Measurements from ENCODE around the gene ALOX15.
"Not testable (repeated sequence)": the region's sequence is repeated elsewhere in the genome, so short reads cannot be mapped to it uniquely, and the experiment has no call there.

Gene ALOX15

GRCh38 chr17:4625181-4625617 lies 16.3 kb downstream of the ALOX15 start:
- H3K4me3 ChIP-seq (ENCODE audit: low read depth, low read length) = no peak overlapping the region
- no peaks in the 10 kb centered on the region for H3K27me3 ChIP-seq
- DNase-seq = no peak
- H3K36me3 ChIP-seq = no peaks in the 10 kb centered on the region
- no peaks in the 10 kb centered on the region for H3K4me1 ChIP-seq
- H3K9me3 ChIP-seq = no peaks in the 10 kb centered on the region
- TF ChIP-seq, protein P1, sequence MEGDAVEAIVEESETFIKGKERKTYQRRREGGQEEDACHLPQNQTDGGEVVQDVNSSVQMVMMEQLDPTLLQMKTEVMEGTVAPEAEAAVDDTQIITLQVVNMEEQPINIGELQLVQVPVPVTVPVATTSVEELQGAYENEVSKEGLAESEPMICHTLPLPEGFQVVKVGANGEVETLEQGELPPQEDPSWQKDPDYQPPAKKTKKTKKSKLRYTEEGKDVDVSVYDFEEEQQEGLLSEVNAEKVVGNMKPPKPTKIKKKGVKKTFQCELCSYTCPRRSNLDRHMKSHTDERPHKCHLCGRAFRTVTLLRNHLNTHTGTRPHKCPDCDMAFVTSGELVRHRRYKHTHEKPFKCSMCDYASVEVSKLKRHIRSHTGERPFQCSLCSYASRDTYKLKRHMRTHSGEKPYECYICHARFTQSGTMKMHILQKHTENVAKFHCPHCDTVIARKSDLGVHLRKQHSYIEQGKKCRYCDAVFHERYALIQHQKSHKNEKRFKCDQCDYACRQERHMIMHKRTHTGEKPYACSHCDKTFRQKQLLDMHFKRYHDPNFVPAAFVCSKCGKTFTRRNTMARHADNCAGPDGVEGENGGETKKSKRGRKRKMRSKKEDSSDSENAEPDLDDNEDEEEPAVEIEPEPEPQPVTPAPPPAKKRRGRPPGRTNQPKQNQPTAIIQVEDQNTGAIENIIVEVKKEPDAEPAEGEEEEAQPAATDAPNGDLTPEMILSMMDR (IDR thresholded peaks at IDR 0.05; ENCODE audit: low read depth, low read length) = no peak

GRCh38 chr17:4624451-4624911 lies 17.0 kb downstream of the ALOX15 start:
- DNase-seq; H3K4me1 ChIP-seq; H3K4me3 ChIP-seq (ENCODE audit: low read depth, low read length); H3K36me3 ChIP-seq; H3K27me3 ChIP-seq; H3K9me3 ChIP-seq: not testable (repeated sequence)

DNA sequence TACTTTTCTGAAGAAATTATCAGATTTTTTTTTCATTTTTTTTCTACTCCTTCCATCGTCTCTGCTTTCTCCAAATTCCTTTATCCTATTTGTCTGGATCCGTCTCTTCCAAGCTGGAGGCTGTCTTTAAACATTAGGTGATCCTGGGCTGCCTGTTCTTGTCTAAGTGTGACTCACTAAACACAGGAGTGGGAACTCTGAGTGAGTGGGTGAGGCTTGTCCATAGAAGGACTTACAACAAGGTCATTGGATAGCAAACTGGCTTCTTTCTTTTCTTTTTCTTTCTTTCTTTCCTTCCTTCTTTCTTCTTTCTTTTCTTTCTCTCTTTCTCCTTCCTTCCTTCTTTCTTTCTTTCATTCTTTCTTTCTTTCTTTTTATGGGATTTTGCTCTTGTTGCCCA lies 18.2 kb downstream of the ALOX15 start:
- Histone ChIP-seq H3K4me1 (no peaks in the 10 kb centered on the region), H3K36me3 (no peaks in the 10 kb centered on the region), H3K4me3 (ENCODE audit: low read depth, low read length) (no peak overlapping the region), H3K9me3 (no peaks in the 10 kb centered on the region), H3K27me3 (no peaks in the 10 kb centered on the region)
- DNase-seq = no peak
- TF ChIP-seq, protein P1 (IDR thresholded peaks at IDR 0.05; ENCODE audit: low read depth, low read length) = no peak

DNA sequence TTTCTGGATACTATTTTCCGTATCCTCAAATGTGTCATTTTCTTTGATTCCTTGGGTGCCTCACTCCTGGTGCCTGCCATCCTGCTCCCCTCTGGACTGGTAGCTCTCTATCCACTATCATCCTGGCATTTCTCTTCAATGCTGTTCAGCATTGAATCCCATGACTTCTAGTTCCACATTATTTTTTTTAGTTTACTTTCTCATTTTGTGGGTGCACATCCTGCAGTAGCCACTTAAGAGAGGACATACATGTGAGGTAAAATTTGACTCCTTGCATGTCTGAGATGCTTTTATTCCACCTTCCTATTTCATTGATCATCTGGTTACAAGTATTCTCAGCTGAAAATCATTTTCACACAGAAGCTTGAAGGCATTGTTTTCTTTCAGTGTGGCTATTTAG lies 19.1 kb downstream of the ALOX15 start:
- H3K4me1 ChIP-seq = no peaks in the 10 kb centered on the region
- H3K36me3 ChIP-seq = no peaks in the 10 kb centered on the region
- H3K4me3 ChIP-seq (ENCODE audit: low read depth, low read length) = no peak overlapping the region
- no peaks in the 10 kb centered on the region for H3K9me3 ChIP-seq
- no peak for DNase-seq
- TF ChIP-seq, protein P1 (IDR thresholded peaks at IDR 0.05; ENCODE audit: low read depth, low read length) = no peak
- H3K27me3 ChIP-seq = no peaks in the 10 kb centered on the region

GRCh38 chr17:4620531-4621101 lies 20.9 kb downstream of the ALOX15 start:
- no peaks in the 10 kb centered on the region for H3K9me3 ChIP-seq
- no peaks in the 10 kb centered on the region for H3K4me1 ChIP-seq
- H3K27me3 ChIP-seq = no peaks in the 10 kb centered on the region
- no peaks in the 10 kb centered on the region for H3K36me3 ChIP-seq
- no peak for DNase-seq
- no peak overlapping the region for H3K4me3 ChIP-seq (ENCODE audit: low read depth, low read length)
- TF ChIP-seq, protein P1 (IDR thresholded peaks at IDR 0.05; ENCODE audit: low read depth, low read length) = no peak

GRCh38 chr17:4617590-4618351 lies 23.7 kb downstream of the ALOX15 start:
- Histone ChIP-seq H3K4me1 (no peaks in the 10 kb centered on the region), H3K36me3 (no peaks in the 10 kb centered on the region), H3K27me3 (no peaks in the 10 kb centered on the region), H3K4me3 (ENCODE audit: low read depth, low read length) (no peak overlapping the region), H3K9me3 (no peaks in the 10 kb centered on the region)
- TF ChIP-seq, protein P1 (IDR thresholded peaks at IDR 0.05; ENCODE audit: low read depth, low read length) = no peak
- DNase-seq = no peak
